ENCODE measurements around the gene PCED1A. TPM values are rescaled to one million over a fixed set of nuclear protein-coding genes. Genes with fewer than 3 reads are reported as not detected.
A peak's percentile ranks its signal among the peaks of the same experiment; 100 is the strongest.

Gene PCED1A
- total and polyA plus RNA-seq, 9 donors, result 24.2 to 40.9 (median 30.4) TPM

DNA sequence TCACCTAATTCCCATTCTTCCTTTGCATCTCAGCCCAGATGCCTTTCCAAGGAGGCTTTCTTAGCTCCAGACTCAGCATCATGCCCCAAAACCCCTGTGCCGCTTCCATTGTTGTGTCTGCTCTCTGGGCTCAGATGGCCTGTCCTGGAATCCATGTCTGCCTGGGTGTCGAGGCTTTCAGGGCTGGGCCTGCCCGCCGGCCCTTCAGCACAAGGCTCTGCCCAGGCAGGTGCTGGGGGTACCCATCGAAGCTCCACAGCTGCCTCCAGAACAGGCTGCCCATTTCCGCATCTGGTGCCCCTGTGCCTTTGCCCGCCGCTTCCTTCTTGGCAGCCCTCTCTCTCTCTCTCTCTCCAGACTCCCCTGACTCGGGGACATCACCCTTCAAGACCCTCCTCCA is 41.2 kb downstream of the PCED1A start:
- no peak for DNase-seq
- Histone ChIP-seq H3K4me3 (ENCODE audit: low read length) (peak overlapping the region; percentile 74), H3K4me1 (ENCODE audit: control insufficient read depth, insufficient read depth, low read length) (peaks cover 23% of the 10 kb centered on the region), H3K36me3 (ENCODE audit: control insufficient read depth, insufficient read depth, low read length) (peaks cover 31% of the 10 kb centered on the region), H3K9me3 (replicated peaks; ENCODE audit: control insufficient read depth, low read depth, low read length) (no peaks in the 10 kb centered on the region), H3K27me3 (ENCODE audit: control insufficient read depth, insufficient read depth, low read length) (peaks cover 39% of the 10 kb centered on the region), H3K27ac (ENCODE audit: low read length) (peak overlapping the region; percentile 49)
- WGBS (ENCODE audit: insufficient coverage), result 13% methylated on average over 9 of the region's 9 CpGs

DNA sequence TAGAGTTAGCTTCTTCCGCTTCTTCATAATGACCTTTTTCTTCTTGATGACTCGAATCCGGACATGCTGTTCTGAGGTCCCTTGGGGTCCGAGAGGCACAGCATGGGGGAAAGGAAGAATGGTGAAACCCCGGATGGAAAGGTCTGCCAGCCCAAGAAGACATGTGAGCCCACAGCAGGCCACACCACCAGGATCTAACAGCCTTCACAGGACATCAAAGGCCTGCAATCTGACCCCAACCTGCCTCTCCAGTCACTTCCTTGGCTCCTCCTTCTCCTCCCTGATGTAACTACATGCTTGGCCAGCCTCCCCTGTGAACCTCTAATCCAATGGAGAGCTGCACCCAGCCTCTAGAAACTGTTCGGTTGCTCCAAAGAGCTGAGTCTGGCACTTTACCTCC is 41.6 kb downstream of the PCED1A start:
- DNase-seq, result no peak

DNA sequence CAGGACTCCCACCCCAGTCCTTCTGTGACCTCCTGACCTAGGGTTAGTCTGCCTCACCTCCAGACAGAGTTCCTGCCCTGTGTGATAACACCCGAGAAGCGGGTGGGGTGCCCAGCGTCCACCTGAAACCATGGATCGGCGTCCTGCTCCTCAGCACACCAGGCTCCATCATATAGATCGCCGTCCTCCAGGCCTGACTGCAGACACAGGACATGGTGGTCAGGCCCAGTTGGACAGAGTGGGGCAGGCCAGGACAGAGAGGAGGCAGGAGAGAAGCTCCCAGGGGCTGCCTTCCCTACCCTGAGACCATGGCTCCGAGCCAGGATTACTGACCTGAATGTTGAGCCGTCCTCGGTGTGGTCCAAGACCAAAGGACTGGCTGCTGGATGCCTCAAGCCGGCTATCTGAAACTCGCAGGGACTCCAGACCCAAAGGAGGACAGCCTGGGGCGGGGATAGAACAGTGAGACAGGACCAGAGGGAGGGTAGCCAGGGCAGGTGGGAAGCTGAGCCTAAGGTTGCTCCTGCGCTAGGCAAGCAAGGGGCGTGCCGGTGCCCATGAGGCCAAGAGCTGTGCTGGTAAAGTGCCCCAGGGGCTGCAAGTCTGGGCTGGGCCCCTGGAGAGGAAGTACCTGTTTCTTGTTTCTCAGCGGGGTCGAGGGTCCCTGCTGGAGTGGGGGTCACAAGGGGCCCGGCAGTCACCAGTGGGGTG is 42.2 kb downstream of the PCED1A start:
- no peak overlapping the region for H3K27ac ChIP-seq (ENCODE audit: low read length)
- peaks cover 31% of the 10 kb centered on the region for H3K36me3 ChIP-seq (ENCODE audit: control insufficient read depth, insufficient read depth, low read length)
- H3K4me3 ChIP-seq (ENCODE audit: low read length), result no peak overlapping the region
- peaks cover 23% of the 10 kb centered on the region for H3K4me1 ChIP-seq (ENCODE audit: control insufficient read depth, insufficient read depth, low read length)
- WGBS (ENCODE audit: insufficient coverage), result 75% methylated on average over 17 of the region's 19 CpGs
- peaks cover 29% of the 10 kb centered on the region for H3K27me3 ChIP-seq (ENCODE audit: control insufficient read depth, insufficient read depth, low read length)
- DNase-seq, result no peak
- H3K9me3 ChIP-seq (replicated peaks; ENCODE audit: control insufficient read depth, low read depth, low read length), result no peaks in the 10 kb centered on the region

More for the DNA sequence above, 41.6 kb downstream of the PCED1A start:
- peaks cover 34% of the 10 kb centered on the region for H3K27me3 ChIP-seq (ENCODE audit: control insufficient read depth, insufficient read depth, low read length)
- H3K36me3 ChIP-seq (ENCODE audit: control insufficient read depth, insufficient read depth, low read length), result peaks cover 31% of the 10 kb centered on the region
- peak overlapping the region; percentile 10 for H3K4me3 ChIP-seq (ENCODE audit: low read length)
- 13% methylated on average over 1 of the region's 6 CpGs for WGBS (ENCODE audit: insufficient coverage)
- H3K4me1 ChIP-seq (ENCODE audit: control insufficient read depth, insufficient read depth, low read length), result peaks cover 23% of the 10 kb centered on the region
- H3K27ac ChIP-seq (ENCODE audit: low read length), result no peak overlapping the region
- no peaks in the 10 kb centered on the region for H3K9me3 ChIP-seq (replicated peaks; ENCODE audit: control insufficient read depth, low read depth, low read length)

DNA sequence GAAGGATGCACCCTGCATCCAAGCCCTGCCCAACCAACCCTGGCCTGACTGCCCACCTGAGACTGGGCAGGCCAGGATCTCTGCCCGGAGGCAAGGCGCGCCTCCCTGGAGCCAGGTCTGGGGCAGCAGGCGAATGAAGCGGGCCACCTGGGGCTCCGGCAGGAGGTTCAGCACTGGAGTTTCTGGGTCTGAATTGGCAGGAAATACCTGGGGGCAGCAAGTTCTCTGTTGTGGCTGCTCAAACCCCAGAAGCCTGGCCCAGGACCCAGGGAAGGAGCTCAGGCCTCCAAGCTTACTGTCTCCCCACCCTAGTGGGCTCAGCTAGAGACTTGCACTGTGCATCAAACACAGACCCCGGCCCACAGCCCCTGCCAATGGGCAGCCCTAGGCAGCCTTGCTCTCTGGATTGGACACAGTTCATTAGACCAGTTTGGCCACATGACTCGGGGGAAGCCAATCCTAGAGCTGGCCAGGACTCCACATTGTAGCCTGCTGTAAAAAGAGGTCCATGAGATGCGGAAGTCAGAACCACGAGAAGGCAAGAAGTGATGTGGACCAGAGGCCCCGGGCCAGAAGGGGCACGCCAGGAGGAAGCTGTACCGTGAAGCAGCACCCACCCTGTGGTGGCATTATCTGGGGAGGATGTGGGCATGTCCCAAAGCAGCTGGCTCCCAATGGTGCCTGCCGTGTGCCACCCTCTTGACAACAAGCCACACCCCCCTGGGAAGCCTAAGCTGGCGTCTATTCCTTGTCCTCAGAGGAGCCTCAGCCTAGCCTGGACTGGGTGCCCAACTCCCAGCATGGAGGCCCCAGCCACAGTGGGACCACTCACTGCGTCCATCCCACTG is 43.1 kb downstream of the PCED1A start:
- Histone ChIP-seq H3K4me3 (ENCODE audit: low read length) (no peak overlapping the region), H3K27me3 (ENCODE audit: control insufficient read depth, insufficient read depth, low read length) (peaks cover 24% of the 10 kb centered on the region), H3K36me3 (ENCODE audit: control insufficient read depth, insufficient read depth, low read length) (peaks cover 31% of the 10 kb centered on the region), H3K4me1 (ENCODE audit: control insufficient read depth, insufficient read depth, low read length) (peaks cover 23% of the 10 kb centered on the region), H3K9me3 (replicated peaks; ENCODE audit: control insufficient read depth, low read depth, low read length) (no peaks in the 10 kb centered on the region), H3K27ac (ENCODE audit: low read length) (no peak overlapping the region)
- DNase-seq, result no peak
- 85% methylated on average over 15 of the region's 16 CpGs for whole genome bisulfite sequencing (ENCODE audit: insufficient coverage)

DNA sequence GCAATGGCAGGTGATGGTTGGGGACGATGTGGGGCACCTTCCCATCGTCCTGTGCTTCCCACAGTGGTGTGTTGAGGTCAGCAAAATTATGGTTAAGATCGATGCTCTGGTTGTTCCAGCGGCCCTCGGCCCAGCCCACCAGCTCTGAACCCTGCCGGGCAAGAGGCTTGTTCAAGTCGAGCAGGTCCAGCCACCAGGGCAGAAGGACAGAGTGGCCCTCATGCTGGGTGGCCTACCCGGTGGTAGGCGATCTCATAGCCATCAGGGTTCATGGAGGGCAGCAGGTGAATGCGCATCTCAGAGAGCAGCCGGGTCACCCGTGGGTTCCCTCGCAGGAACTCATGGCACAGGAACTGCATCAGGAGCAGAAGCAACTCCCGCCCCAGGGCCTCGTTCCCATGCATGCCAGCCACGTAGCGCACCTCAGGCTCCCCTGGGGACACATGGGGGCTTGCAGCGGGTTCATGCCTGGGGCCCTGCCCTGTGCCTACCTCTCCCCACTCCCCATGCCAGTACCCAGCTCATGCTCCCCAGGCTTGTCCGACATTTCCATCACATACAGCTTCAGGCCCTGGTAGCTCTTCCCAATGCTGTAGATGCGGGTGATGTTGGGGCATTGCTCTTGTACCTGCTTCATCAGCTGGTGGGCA is 44.3 kb downstream of the PCED1A start:
- H3K9me3 ChIP-seq (replicated peaks; ENCODE audit: control insufficient read depth, low read depth, low read length), result no peaks in the 10 kb centered on the region
- WGBS (ENCODE audit: insufficient coverage), result 87% methylated on average over 19 of the region's 20 CpGs
- H3K27me3 ChIP-seq (ENCODE audit: control insufficient read depth, insufficient read depth, low read length), result peaks cover 15% of the 10 kb centered on the region
- no peak for DNase-seq
- no peak overlapping the region for H3K4me3 ChIP-seq (ENCODE audit: low read length)
- no peak overlapping the region for H3K27ac ChIP-seq (ENCODE audit: low read length)
- H3K4me1 ChIP-seq (ENCODE audit: control insufficient read depth, insufficient read depth, low read length), result peaks cover 18% of the 10 kb centered on the region
- peaks cover 31% of the 10 kb centered on the region for H3K36me3 ChIP-seq (ENCODE audit: control insufficient read depth, insufficient read depth, low read length)

DNA sequence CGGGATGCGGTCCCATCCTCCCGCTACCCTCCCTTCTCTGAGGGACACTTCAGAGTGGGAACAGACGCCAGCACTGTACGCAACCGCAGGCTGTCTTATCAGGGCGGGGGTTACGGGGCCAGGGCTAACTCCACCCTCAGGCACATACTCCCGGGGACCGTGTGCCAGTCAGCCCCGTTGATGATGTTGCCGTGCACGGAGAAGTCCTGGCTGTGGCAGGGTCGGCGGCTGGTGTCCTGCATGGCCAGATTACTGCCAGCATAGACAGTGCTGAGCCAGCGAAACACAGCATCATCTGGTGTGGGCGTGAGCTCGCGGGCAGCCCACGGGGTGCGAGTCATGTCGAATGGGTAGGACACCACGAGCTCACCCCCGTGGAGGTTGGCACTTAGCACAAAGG is 45.0 kb downstream of the PCED1A start:
- no peak for DNase-seq
- 88% methylated on average over 24 of the region's 24 CpGs for WGBS (ENCODE audit: insufficient coverage)
- H3K36me3 ChIP-seq (ENCODE audit: control insufficient read depth, insufficient read depth, low read length), result peaks cover 31% of the 10 kb centered on the region
- H3K27ac ChIP-seq (ENCODE audit: low read length), result no peak overlapping the region
- H3K4me3 ChIP-seq (ENCODE audit: low read length), result no peak overlapping the region
- H3K4me1 ChIP-seq (ENCODE audit: control insufficient read depth, insufficient read depth, low read length), result peaks cover 14% of the 10 kb centered on the region
- H3K27me3 ChIP-seq (ENCODE audit: control insufficient read depth, insufficient read depth, low read length), result peaks cover 8% of the 10 kb centered on the region
- no peaks in the 10 kb centered on the region for H3K9me3 ChIP-seq (replicated peaks; ENCODE audit: control insufficient read depth, low read depth, low read length)

DNA sequence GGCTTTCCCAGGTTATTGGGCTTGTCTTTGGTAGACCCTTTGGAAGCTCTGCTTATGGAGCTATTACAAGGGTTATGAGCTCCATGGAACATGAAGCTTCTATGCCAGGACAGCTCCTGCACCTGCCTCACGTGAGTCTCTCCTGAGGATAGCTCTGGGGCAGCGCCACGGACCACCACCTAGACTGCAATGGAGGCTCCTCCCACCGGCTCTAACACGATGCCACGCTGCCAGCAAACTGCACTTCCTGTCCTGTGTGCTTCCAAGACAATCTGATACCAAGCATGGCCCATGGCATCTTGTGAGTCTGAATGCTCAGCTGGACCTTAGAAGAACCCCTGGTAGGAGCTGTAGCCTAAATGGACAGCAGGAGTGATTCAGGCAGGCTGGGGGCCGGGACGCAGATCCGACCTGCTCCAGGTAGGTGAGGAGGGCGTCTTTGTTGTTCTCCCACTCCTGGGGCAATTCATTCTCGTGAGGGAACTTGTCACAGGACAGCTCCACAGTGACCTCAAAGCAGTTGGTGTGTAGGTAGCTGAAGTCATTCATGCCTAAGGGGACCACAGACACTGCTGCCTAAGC is 45.5 kb downstream of the PCED1A start:
- WGBS (ENCODE audit: insufficient coverage), result 82% methylated on average over 10 of the region's 11 CpGs
- Histone ChIP-seq H3K36me3 (ENCODE audit: control insufficient read depth, insufficient read depth, low read length) (peaks cover 31% of the 10 kb centered on the region), H3K9me3 (replicated peaks; ENCODE audit: control insufficient read depth, low read depth, low read length) (no peaks in the 10 kb centered on the region), H3K27ac (ENCODE audit: low read length) (no peak overlapping the region), H3K27me3 (ENCODE audit: control insufficient read depth, insufficient read depth, low read length) (peaks cover 6% of the 10 kb centered on the region), H3K4me1 (ENCODE audit: control insufficient read depth, insufficient read depth, low read length) (peaks cover 12% of the 10 kb centered on the region), H3K4me3 (ENCODE audit: low read length) (no peak overlapping the region)
- DNase-seq, result no peak

DNA sequence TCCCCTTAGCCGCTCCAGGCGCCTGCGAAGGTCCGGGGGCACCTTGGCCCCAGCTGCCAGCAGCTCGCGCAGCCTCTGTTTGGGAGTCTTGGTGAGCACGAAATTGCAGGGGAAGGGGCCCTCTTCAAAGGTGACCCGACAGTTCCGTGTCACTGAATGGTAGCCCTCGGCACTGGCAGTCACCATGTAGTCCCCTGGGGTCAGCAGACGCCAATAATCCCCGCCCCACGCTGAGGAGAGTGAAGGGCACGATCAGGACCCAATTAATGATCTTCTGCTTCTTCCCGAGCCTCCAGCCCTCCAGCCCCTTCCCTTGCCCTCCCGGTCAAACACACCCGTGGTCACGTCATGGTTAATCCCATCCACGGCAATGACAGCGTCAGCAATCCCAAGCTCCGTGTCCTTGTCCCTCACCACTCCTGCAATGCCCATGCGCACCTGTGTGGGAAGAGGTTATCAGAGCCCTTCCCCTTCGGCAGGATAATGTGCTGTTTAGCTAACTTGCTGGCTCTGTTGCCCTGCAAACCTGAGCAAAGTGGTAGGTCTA is 46.2 kb downstream of the PCED1A start:
- 84% methylated on average over 22 of the region's 23 CpGs for WGBS (ENCODE audit: insufficient coverage)
- no peak overlapping the region for H3K27ac ChIP-seq (ENCODE audit: low read length)
- no peak for DNase-seq
- no peak overlapping the region for H3K4me3 ChIP-seq (ENCODE audit: low read length)
- peaks cover 31% of the 10 kb centered on the region for H3K36me3 ChIP-seq (ENCODE audit: control insufficient read depth, insufficient read depth, low read length)
- peaks cover 6% of the 10 kb centered on the region for H3K4me1 ChIP-seq (ENCODE audit: control insufficient read depth, insufficient read depth, low read length)
- no peaks in the 10 kb centered on the region for H3K9me3 ChIP-seq (replicated peaks; ENCODE audit: control insufficient read depth, low read depth, low read length)
- peaks cover under 1% of the 10 kb centered on the region for H3K27me3 ChIP-seq (ENCODE audit: control insufficient read depth, insufficient read depth, low read length)

DNA sequence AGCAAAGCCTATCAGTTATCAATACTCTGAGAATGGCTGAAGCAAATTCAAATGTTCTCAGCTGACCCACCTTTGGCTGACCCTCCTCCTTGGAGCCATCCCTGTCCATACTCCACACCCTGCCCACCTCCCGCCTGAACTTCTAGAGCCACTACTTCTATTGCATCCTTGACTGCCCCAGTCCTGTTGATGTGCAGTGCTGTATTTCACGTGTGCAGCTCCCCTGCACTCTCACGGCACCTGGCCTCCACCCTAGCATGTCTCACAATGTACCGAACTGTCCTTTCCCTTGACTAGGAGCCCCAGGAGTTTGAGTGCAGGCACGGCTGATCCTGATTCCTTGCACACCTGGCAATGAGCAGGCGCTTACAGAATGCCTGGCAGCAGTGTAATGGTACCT is 47.0 kb downstream of the PCED1A start:
- 76% methylated on average over 6 of the region's 6 CpGs for WGBS (ENCODE audit: insufficient coverage)
- no peaks in the 10 kb centered on the region for H3K9me3 ChIP-seq (replicated peaks; ENCODE audit: control insufficient read depth, low read depth, low read length)
- no peak overlapping the region for H3K27ac ChIP-seq (ENCODE audit: low read length)
- H3K4me3 ChIP-seq (ENCODE audit: low read length), result no peak overlapping the region
- H3K27me3 ChIP-seq (ENCODE audit: control insufficient read depth, insufficient read depth, low read length), result no peaks in the 10 kb centered on the region
- no peak for DNase-seq
- H3K4me1 ChIP-seq (ENCODE audit: control insufficient read depth, insufficient read depth, low read length), result no peaks in the 10 kb centered on the region
- H3K36me3 ChIP-seq (ENCODE audit: control insufficient read depth, insufficient read depth, low read length), result peaks cover 26% of the 10 kb centered on the region
